GM21619 (cell line): ENCODE results near the gene DPH2.

Experiments
- ATAC-seq: cut with Tn5 transposase; IDR thresholded peaks from one replicate; pipeline ENCODE4 v1.9.1; 2021; ENCODE audit not compliant: unreplicated experiment

DPH2 gene

DNA sequence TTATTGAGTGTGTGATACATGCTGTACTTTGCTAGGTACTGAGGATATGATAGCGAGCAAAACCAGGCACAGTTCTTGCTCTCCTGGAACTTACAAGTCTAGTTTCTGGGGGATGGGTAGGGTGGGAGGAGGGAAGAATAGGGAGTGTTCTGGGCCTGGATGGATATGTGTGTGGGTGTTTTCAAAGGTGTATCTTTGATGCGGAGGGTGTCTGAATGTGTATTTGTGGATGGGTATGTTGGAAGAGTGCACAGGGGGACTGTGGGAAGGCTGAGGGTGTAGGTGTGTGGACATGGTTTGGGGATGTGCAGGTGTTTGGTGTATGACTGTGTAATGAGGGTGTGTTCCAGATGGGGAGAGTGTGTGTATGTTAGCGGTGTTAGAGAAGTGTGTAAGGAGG lies 4.5 kb upstream of the DPH2 start:
- no peak for ATAC-seq

DNA sequence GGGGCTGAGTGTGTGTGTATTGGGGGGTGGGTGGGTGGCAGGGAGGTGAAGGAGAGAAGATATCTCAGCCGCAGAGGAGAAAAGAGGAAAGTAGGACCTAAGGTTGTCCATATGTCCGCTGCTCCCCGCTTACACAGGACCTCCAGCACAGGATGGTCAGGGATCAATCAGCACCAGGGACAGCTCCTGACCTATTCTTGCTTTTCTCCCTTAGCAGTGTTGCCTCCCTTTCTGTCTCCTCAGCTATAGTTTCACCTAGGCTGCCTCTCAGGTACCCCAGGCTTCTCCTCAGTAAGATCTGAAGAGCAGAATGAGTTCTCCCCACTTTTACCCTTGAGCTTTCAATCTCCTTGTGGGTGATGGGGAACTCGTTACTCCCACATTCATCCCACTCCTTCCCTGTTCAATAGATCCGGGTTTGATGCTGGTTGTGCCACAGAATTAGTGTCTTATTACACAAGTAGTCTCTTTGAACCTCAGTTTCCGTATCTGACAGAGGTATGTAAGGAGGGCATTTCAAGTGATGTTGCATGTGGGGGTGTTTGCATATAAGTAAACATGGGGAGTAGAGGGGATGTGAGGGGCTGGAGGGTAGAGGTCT lies 1.4 kb upstream of the DPH2 start:
- no peak for ATAC-seq

DNA sequence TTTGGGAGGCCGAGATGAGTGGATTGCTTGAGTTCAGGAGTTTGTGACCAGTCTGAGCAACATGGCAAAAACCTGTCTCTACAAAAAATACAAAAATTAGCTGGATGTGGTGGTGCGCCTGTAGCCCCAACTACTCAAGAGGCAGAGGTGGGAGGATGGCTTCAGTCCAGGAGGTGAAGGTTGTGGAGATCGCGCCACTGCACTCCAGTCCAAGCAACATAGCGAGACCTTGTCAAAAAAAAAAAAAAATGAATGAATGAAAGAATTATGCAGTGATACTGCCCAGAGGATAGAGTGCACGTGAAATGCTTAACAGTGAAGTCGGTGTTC lies 429 bp upstream of the DPH2 start:
- no peak for ATAC-seq

DNA sequence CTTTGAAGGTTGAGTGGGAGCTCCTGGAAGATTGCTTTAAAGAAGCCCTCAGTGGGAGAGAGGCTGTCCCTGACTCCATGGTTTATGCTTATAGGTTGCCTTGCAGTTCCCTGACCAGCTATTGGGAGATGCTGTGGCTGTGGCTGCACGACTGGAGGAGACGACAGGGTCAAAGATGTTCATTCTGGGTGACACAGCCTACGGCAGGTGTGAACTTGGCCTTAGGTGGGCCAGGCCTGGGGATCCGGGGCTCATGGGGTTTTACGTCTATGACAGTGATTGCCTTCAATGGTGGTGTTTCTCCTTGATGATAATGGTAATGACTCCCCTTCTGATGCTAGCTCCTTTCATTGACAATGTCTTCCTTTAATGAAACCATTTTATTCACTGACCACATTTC lies 692 bp downstream of the DPH2 start:
- ATAC-seq, result no peak

DNA sequence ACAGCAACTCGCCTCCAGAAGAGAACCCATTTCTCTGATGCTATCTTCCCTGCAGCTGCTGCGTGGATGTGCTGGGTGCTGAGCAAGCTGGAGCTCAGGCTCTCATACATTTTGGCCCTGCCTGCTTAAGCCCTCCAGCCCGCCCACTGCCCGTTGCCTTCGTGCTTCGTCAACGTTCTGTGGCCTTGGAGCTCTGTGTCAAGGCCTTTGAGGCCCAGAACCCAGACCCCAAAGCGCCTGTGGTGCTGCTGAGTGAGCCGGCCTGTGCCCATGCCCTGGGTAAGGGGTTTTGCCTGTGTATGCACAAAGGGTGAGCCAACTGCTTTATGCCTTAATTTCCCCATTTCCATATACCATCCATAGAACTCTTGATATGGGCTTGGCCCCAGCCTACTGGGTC lies 1.1 kb downstream of the DPH2 start:
- no peak for ATAC-seq

DNA sequence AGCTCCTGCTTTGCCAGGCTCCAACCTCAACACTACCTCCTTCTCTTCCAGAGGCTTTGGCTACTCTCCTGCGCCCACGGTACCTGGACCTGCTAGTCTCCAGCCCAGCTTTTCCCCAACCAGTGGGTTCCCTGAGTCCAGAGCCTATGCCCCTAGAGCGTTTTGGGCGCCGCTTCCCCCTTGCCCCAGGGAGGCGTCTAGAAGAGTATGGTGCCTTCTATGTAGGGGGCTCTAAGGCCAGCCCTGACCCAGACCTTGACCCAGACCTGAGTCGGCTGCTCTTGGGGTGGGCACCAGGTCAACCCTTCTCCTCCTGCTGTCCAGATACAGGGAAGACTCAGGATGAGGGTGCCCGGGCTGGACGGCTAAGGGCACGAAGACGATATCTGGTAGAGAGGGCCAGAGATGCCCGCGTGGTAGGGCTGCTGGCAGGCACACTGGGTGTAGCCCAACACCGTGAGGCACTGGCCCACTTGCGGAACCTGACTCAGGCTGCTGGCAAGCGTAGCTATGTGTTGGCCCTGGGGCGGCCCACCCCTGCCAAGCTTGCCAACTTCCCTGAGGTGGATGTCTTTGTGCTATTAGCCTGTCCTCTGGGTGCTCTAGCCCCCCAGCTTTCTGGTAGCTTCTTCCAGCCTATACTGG lies 1.6 kb downstream of the DPH2 start:
- no peak for ATAC-seq

DNA sequence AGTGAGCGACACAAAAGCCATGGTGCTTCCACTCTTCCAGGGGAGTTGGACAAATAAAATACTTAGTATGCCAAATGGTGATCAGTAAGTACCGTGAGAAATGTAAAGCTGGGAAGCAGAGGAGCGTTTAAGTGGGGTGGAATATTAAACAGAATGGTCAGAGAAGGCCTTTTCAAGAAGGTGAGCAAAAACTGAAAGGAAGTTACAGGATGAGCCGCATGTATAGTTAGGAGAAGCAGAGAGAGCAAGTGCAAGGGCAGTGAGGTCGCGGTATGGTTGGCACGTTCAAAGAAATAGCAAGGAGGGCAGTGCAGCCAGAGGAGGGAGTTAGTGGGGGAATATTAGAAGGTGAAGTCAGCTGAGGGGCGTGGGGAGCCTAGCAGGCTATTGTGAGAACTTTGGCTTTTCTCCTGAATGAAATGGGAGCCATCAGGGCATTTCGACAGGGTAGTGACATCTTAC lies 4.2 kb downstream of the DPH2 start:
- ATAC-seq, result no peak

DNA sequence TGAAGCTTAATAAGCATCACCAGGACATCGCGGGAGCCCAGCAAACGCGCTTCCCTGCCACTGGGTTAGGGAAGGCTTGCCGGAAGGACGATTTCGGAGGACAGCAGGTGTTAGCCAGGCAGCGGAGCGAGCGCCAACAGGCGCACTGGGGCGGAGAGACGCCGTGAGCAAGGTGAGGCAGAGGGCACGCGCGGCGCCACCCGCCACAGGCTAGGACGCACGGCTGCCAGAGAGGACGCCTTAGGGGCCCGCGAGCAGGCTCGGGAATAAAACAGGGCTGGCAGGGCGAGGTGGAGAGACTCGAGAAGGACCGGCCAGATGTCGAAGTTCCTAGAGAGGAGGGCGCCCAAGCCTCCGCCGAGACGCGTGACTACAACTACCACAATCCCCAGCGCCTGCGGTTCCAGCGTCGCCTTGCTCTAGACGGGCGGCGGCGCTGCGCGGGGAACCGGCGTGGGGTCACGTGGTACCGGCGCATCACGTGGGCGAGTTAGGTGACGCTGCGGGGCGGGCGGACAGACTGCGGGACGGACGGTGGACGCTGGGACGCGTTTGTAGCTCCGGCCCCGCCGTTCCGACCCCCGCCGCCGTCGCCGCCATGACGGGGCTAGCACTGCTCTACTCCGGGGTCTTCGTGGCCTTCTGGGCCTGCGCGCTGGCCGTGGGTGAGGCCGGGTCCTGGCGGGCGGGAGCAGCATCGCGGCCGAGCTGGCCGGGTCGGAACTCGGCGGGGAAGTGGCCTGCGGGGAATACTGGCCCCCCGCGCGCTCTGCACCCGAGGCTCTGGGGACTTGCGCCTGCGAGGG lies 4.8 kb downstream of the DPH2 start, which contains the start of gene ATP6V0B:
Gene ATP6V0B, plus strand, starts transcription at position 518 of the 806 bp plus-strand sequence. Its CDS starts 81 bp downstream, at position 599.
- peak; percentile 67 for ATAC-seq

DNA sequence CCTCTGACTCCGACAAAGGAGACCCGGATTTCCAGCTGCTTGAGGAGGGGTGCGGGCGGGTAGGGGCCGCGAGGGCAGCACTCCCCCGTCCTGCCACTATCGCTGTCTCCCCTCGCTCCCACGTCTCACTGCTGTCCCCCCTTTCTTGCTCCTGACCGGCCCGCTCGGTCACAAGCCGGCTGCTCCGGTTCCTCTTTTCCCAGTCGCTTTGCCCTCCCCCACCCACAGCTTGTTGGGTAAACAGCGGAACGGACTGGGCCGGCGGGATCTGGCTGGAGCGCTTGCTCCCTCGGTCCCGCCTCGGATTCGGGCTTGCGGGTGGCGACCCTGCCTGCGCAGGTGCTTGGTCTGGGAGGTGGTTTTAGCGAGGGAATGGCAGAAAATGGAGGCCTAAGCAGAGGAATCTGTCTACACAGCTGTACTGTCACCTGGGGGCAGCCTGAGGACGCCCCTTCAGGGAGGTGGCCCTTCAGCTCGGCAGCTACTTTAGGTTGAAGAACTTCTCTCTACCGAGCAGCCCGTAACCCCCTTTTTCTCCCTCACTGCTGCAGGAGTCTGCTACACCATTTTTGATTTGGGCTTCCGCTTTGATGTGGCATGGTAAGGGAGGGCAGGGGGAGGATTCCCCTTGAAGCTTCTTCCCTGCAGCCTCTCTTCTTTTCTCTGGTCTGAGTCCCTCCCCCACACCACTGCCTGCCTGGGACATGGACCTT lies 5.6 kb downstream of the DPH2 start:
- peak; percentile 1 for ATAC-seq

DNA sequence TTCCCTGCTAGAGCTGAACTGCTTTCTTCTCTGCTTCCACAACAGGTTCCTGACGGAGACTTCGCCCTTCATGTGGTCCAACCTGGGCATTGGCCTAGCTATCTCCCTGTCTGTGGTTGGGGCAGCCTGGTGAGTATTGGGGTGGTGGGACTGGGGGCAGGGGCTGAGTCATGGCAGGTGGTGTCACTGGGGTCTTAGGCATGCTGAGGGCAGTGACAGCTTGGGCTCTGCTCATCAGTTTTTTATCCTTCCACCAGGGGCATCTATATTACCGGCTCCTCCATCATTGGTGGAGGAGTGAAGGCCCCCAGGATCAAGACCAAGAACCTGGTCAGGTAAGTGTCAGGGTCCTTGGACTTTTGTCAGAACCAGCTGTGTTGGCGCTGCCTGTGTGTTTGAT lies 6.2 kb downstream of the DPH2 start:
- no peak for ATAC-seq

DNA sequence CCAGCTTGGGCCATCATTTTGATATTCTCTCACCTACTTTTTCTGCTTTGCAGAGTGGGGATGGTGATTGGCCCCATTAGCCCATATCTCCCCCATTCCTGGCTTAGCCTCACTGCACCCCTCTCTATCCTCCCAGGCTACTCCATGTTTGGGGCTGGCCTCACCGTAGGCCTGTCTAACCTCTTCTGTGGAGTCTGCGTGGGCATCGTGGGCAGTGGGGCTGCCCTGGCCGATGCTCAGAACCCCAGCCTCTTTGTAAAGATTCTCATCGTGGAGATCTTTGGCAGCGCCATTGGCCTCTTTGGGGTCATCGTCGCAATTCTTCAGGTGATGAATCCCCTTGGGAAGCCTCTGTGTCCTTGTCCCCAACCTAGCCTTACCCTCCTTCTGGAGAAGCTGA lies 7.1 kb downstream of the DPH2 start:
- ATAC-seq, result no peak

DNA sequence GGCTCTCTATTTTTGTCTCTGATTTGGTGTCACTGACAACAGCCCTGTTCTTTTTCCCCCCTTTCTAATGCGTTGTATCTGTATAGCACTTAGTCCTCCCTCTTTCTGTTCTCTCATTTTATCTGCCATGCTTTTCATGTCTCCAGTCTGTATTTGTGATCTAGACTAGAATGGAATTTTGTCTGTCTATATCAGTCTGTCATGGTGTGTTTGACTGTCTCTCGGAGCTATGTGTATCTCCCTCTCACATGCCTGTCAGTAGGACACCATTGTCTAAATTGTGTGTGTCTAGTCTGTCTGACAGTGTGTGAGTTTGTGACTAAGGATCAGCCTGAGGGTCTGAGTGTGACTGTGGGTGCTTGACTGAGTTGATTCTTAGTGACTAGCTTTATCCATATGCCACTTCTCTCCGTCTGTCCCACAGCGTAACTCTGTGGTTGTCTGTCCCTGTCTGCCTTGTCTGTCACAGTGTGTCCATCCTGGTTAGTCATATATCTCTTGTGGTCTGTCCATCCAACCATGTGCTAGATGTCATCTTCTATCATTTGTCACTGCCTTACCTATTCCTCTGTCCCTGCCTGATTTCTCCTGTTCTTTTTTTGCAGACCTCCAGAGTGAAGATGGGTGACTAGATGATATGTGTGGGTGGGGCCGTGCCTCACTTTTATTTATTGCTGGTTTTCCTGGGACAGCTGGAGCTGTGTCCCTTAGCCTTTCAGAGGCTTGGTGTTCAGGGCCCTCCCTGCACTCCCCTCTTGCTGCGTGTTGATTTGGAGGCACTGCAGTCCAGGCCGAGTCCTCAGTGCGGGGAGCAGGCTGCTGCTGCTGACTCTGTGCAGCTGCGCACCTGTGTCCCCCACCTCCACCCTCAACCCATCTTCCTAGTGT lies 7.8 kb downstream of the DPH2 start:
- ATAC-seq, result no peak

DNA sequence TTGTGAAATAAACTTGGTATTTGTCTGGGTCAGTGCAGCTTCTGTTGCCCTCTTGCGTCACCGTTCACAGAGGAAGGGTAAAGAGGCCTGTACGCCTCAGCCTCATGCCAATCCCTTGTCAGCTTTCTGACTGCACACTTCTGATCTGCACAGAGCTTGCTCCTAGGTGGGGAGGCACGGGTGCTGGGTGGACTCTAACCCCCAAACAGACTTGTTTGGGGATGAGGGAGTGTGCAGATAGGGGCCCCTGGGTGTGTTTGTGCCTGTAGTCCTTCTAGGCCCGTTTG lies 8.4 kb downstream of the DPH2 start:
- ATAC-seq, result no peak

DNA sequence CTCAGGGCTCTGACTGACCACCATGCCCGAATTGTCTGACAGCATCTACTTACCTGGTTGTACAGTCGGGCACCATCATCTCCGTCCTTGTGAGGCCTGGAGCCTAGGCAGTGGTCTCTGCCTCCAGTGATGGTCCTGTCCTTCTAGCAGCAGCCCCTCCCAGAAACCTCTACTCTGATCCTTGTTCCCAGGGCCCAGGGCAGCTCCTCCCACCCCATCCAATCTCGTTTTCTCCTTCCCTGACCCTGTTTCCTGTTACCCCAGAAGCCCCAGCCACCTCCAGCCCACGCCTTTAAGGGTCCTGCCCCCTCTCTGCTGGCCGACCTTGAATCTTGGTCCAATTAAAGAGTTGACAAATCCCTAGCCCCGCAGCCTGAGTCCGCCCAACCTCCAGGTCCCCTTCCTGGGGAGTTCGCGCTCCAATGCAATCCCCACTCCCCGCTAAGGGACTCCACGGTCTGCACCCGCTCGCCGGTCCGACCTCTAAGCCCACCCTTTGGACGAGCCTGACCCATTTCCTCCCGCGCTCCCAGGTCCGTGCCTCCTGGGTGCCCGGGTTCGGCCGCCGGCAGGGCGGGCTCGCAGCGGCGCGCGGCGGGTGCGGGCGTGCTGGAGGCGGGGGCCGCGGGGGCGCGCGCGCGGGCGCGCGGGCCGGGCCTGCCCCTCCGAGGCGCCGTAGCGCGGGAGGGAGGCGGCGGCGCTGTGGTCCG lies 8.9 kb downstream of the DPH2 start, which contains the start of gene B4GALT2:
Gene B4GALT2, plus strand, starts transcription at position 660 of the 710 bp plus-strand sequence. CDS start 1,951 bp downstream, outside the sequence.
- ATAC-seq, result no peak

DNA sequence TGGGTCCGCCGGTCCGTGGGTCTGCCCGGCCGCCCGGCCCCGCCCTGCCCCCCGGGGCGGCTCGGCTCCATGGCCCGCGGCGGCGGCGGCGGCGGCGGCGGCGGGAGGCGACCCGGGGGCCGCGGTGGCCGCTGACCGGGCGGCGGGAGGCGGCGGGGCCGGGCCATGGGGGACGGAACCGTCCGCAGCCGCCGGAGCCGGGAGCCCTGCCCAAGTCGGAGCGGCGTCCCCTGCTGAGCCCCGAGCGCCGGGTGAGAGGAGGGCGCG lies 9.4 kb downstream of the DPH2 start:
- ATAC-seq, result no peak

DNA sequence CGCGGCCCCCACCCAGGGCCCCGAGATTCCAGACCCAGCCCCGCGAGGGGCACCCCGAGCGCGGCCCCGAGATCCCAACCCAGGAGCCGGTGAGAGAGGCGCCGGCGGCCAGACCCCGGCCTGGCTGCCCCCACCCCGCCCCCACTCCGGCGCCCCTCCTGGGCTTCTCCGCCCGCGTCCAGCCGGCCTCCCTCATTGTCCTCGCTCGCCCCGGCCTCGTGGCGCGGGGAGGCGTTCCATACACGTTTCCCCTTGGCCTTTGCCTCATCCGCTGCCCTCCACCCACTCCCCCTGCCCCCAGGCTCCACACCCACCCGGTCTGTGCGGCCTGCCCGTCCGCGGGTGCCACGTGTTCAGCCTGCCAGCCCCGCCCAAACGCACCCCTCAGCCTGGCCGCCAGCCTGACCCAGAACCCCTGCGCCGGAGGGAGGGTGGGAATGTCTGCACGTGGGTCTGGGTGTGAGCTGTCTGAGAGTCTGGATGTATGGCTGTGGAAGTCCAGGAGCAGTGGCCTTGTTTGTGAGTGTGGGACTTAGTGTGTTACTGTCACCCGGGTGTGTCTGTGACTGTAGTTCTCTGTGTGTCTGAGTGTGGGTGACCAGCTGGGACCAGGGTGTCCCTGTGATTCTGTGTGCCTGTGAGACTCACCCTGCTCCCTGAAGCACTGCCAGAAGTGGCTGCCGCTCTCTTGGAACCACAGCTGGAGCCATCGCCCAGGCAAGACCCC lies 9.9 kb downstream of the DPH2 start:
- no peak for ATAC-seq

DNA sequence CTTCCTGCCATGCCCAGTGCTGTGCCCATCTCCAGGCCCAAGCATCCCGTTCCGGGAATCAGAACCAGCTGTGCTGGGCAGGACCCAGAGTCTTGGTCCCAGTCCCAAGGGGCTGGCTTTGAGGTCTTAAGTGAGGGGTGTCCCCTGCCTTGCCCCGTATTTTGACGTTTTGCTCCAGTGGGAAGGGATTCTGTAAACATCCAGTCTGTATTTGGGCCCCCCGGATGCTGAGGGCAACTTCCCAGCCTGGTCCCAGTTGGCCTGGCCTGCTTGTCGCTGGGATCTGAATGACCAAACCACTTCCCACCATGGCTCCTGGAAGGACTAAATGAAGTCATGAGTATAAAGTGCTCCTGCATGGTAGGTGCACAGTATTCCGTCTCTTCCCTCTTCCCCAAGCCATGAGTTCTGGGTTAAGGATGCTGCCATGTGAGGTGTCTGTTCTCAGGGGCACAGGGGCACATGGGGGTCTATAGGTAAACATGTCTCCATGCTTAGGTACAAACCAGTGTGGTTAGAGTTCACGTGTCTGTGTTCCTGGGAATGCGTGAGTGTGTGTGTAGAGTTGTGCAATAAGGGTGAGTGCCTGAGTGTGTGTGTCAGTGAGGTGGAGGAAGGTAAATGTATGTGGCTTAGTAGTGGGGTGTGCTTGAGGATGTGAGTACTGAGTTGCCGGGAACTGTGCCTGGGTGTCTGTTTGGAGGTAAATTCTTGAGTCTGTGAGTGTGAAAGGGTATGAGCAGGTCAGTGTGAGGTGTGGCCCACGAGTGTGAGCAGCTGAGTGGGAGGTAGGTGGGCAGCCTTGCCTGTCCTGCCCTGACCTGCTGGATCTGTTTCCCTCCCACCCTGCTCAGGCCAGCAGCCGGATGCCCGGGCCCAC lies 10.7 kb downstream of the DPH2 start:
- ATAC-seq, result no peak

DNA sequence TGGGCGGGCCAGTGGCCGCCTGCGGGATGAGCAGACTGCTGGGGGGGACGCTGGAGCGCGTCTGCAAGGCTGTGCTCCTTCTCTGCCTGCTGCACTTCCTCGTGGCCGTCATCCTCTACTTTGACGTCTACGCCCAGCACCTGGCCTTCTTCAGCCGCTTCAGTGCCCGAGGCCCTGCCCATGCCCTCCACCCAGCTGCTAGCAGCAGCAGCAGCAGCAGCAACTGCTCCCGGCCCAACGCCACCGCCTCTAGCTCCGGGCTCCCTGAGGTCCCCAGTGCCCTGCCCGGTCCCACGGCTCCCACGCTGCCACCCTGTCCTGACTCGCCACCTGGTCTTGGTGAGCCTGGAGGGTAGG lies 11.3 kb downstream of the DPH2 start:
- no peak for ATAC-seq

DNA sequence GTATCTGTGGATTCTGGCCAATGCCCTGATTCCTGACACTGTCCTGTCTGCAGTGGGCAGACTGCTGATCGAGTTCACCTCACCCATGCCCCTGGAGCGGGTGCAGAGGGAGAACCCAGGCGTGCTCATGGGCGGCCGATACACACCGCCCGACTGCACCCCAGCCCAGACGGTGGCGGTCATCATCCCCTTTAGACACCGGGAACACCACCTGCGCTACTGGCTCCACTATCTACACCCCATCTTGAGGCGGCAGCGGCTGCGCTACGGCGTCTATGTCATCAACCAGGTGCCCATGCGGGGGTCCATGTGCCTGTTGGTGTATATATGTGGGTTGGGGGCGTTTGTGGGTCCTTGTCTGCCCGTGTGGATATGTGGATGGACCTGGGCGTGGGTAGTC lies 11.8 kb downstream of the DPH2 start:
- ATAC-seq, result no peak
